Parathyroid adenoma (tissue), 2 donors: ENCODE results near the gene PRKD1.

Experiments used
- H2AFZ ChIP-seq: fragments of 300-600 bp; sonication (generic); one replicate; pipeline ENCODE4 v1.7.0; 2017; ENCODE audit warnings: antibody characterized with exemption, mild to moderate bottlenecking
- H3K27ac ChIP-seq: fragments of 300-600 bp; sonication (generic); one replicate; pipeline ENCODE4 v1.7.0; 2017
- H3K27me3 ChIP-seq: fragments of 300-600 bp; sonication (generic); one replicate; pipeline ENCODE4 v1.7.0; 2017; ENCODE audit warnings: low read length; ENCODE audit not compliant: control insufficient read depth, insufficient read depth
- H3K36me3 ChIP-seq: fragments of 300-600 bp; sonication (generic); one replicate; pipeline ENCODE4 v1.7.0; 2017; ENCODE audit warnings: low read length; ENCODE audit not compliant: control insufficient read depth, insufficient read depth
- H3K4me1 ChIP-seq: fragments of 300-600 bp; sonication (generic); one replicate; pipeline ENCODE4 v1.7.0; 2017; ENCODE audit warnings: control low read depth
- H3K4me2 ChIP-seq: fragments of 300-600 bp; sonication (generic); one replicate; pipeline ENCODE4 v1.7.0; 2017; ENCODE audit warnings: low read length
- H3K4me3 ChIP-seq: fragments of 300-600 bp; sonication (generic); one replicate; pipeline ENCODE4 v1.7.0; 2017; ENCODE audit warnings: low read depth, low read length
- H3K79me2 ChIP-seq: fragments of 300-600 bp; sonication (generic); one replicate; pipeline ENCODE4 v1.7.0; 2017; ENCODE audit warnings: control low read depth
- H3K9ac ChIP-seq: fragments of 300-600 bp; sonication (generic); one replicate; pipeline ENCODE4 v1.7.0; 2017; ENCODE audit warnings: mild to moderate bottlenecking
- H3K9me3 ChIP-seq: fragments of 300-600 bp; sonication (generic); one replicate; pipeline ENCODE4 v1.7.0; 2017; ENCODE audit warnings: low read length; ENCODE audit not compliant: control insufficient read depth
- TF ChIP-seq, protein P1 (sequence below): fragments of 300-600 bp; sonication (generic); IDR thresholded peaks from one replicate; pipeline ENCODE4 v1.7.0; 2017; ENCODE audit warnings: antibody characterized with exemption, mild to moderate bottlenecking
- donor health status: primary hyperparathyroidism.

Gene PRKD1

DNA sequence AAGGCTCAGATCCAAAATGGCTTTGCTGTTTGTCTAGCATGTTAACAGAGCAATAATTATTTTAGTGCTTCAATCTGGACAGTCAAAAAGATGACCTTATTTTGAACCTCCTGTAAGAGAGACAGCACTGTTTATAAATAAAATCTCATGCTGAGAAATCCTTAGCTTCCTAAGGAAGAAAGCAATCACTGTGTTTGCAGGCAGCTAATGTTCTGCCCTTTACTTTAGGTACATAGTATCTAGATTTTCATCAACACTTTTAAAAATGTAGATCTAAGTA, 105.3 kb downstream of the PRKD1 start:
- TF ChIP-seq, protein P1, sequence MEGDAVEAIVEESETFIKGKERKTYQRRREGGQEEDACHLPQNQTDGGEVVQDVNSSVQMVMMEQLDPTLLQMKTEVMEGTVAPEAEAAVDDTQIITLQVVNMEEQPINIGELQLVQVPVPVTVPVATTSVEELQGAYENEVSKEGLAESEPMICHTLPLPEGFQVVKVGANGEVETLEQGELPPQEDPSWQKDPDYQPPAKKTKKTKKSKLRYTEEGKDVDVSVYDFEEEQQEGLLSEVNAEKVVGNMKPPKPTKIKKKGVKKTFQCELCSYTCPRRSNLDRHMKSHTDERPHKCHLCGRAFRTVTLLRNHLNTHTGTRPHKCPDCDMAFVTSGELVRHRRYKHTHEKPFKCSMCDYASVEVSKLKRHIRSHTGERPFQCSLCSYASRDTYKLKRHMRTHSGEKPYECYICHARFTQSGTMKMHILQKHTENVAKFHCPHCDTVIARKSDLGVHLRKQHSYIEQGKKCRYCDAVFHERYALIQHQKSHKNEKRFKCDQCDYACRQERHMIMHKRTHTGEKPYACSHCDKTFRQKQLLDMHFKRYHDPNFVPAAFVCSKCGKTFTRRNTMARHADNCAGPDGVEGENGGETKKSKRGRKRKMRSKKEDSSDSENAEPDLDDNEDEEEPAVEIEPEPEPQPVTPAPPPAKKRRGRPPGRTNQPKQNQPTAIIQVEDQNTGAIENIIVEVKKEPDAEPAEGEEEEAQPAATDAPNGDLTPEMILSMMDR, result no peak
- H3K27ac ChIP-seq, result no peak overlapping the region
- H3K79me2 ChIP-seq, result no peaks in the 10 kb centered on the region
- H3K9me3 ChIP-seq, result no peaks in the 10 kb centered on the region
- no peaks in the 10 kb centered on the region for H3K27me3 ChIP-seq
- H3K9ac ChIP-seq, result no peak overlapping the region
- no peaks in the 10 kb centered on the region for H3K36me3 ChIP-seq
- no peak overlapping the region for H2AFZ ChIP-seq
- no peak overlapping the region for H3K4me3 ChIP-seq
- H3K4me2 ChIP-seq, result peak overlapping the region; percentile 22
- peaks cover 13% of the 10 kb centered on the region for H3K4me1 ChIP-seq

DNA sequence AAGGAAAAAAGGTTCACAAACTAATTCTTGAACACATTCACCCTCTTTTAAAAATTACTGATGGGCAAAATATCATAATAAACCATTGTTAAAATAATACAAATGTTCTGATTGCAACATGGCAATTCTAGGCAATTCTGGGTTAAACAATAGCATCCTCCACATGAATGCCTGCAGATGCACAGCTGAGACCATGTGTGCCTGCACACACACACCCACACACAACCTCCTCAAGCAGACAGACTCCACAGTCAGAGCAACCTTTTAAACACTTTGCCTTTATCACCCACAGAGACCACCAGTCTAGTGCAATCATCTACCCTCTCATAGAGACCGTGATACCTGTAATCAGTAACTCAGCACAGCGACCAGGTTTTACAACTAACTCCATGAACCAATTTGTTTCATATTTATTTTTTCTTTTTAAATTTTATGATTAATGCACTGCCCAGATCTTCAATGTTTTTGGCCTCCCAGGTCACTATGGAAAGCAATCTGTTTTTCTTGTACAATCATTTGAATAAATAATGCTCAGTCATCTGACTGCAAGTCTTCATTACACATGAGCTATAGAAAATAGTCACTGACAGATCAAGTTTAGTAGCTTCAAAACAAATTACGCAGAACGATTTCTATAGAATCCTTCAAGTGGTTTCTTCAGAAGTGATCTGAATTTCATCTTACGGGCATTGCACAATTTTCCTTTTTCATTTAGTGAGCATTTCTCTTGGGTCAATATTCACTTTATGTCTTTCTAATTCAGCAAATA, 105.8 kb downstream of the PRKD1 start:
- no peak overlapping the region for H3K4me2 ChIP-seq
- H2AFZ ChIP-seq, result no peak overlapping the region
- H3K27ac ChIP-seq, result no peak overlapping the region
- no peak overlapping the region for H3K4me3 ChIP-seq
- H3K79me2 ChIP-seq, result no peaks in the 10 kb centered on the region
- H3K9me3 ChIP-seq, result no peaks in the 10 kb centered on the region
- H3K4me1 ChIP-seq, result peaks cover 13% of the 10 kb centered on the region
- H3K9ac ChIP-seq, result no peak overlapping the region
- TF ChIP-seq, protein P1, result no peak
- no peaks in the 10 kb centered on the region for H3K36me3 ChIP-seq
- no peaks in the 10 kb centered on the region for H3K27me3 ChIP-seq

DNA sequence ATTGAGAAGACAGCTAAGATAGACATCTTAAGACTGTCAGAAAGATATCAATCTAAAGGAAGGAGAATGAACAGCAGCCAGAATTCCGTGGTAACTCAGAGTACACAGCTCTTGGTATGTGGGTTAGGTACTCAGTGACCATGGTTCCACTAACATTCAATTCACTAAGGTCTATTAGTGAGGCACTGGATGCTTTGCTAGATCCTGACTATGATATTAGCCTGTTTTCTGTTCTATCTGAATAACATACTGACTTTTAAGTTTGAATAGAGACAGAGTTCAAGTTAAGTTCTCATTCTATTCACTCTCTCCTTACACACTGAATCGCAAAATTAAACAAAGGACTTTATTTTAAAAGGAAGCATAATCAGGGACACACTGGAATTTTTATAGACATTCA, 106.4 kb downstream of the PRKD1 start:
- H2AFZ ChIP-seq, result no peak overlapping the region
- no peak overlapping the region for H3K4me3 ChIP-seq
- TF ChIP-seq, protein P1, result no peak
- no peaks in the 10 kb centered on the region for H3K9me3 ChIP-seq
- no peak overlapping the region for H3K27ac ChIP-seq
- H3K4me1 ChIP-seq, result peaks cover 13% of the 10 kb centered on the region
- H3K9ac ChIP-seq, result no peak overlapping the region
- H3K4me2 ChIP-seq, result no peak overlapping the region
- H3K27me3 ChIP-seq, result no peaks in the 10 kb centered on the region
- H3K36me3 ChIP-seq, result no peaks in the 10 kb centered on the region
- no peaks in the 10 kb centered on the region for H3K79me2 ChIP-seq

DNA sequence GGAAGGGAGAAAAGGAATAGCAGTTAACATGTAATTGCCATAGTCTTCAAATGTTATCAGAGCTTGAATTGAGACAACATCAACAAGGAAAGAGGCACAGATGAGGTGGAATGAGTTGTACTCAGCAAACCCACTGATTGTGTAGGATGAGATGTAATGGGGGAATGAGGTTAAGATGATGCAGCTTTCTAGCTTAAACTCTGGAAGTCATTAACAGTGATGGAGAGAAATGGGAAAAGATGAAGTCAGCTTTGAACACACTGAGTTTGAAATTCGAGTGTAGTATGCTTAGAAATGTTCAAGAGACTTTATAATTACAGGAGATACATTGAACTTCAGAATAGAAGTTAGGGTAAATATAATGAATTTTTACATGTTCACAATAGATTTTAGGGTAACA, 106.9 kb downstream of the PRKD1 start:
- no peak overlapping the region for H2AFZ ChIP-seq
- H3K4me3 ChIP-seq, result no peak overlapping the region
- H3K9ac ChIP-seq, result no peak overlapping the region
- no peaks in the 10 kb centered on the region for H3K36me3 ChIP-seq
- H3K9me3 ChIP-seq, result no peaks in the 10 kb centered on the region
- no peaks in the 10 kb centered on the region for H3K79me2 ChIP-seq
- H3K4me1 ChIP-seq, result peaks cover 13% of the 10 kb centered on the region
- H3K27me3 ChIP-seq, result no peaks in the 10 kb centered on the region
- TF ChIP-seq, protein P1, result no peak
- H3K4me2 ChIP-seq, result no peak overlapping the region
- no peak overlapping the region for H3K27ac ChIP-seq

DNA sequence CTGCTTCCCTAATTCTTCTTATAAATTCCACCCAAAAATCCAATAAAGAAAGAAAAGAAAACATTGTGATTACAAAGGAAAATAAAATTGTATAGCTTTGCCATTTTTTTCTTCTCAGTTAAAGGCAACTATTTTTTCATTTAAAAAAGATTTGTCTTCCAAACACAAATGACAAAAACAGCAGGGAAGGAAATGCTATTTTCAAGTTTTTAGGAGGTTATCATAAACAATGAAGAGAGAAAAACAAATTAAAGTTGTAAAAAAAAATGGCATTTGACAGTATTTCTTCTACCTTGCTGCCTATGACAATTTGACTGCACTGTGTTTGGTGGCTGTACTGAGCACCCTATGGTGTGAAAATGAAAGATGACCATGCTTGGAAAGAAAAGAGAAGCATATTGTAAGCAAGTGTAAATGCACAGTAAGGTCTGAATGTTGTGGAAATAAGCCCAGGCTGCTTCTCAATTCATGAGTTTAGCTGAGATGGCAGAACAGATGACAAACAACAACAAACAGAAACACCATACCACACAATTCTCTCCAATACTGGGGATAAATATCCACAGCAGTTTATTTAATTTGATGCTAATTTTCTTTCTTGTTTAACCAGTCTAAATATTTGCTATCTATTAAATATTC, 109.8 kb downstream of the PRKD1 start:
- no peak overlapping the region for H2AFZ ChIP-seq
- H3K9ac ChIP-seq, result no peak overlapping the region
- H3K9me3 ChIP-seq, result no peaks in the 10 kb centered on the region
- H3K27me3 ChIP-seq, result no peaks in the 10 kb centered on the region
- H3K4me1 ChIP-seq, result peaks cover 13% of the 10 kb centered on the region
- H3K4me2 ChIP-seq, result no peak overlapping the region
- no peaks in the 10 kb centered on the region for H3K36me3 ChIP-seq
- TF ChIP-seq, protein P1, result no peak
- peaks cover 2% of the 10 kb centered on the region for H3K79me2 ChIP-seq
- no peak overlapping the region for H3K4me3 ChIP-seq
- H3K27ac ChIP-seq, result no peak overlapping the region
